Activated gamma-delta T cell treated with anti-CD3 and anti-CD28 coated beads, Interleukin-2, amount 50 U/mL, for 16 hours (primary cell): ENCODE data around the gene CHST7.

Source experiments
- DNase-seq: peaks from one replicate; pipeline ENCODE4 v3.0.0-alpha.2; 2020; ENCODE audit warnings: low read depth

Gene CHST7

GRCh38 chrX:46610070-46610658, 36.6 kb downstream of the CHST7 start:
- no peak for DNase-seq

- no peak for DNase-seq
These were observed 38.2 kb downstream of the CHST7 start for GRCh38 chrX:46611658-46612362.

DNA sequence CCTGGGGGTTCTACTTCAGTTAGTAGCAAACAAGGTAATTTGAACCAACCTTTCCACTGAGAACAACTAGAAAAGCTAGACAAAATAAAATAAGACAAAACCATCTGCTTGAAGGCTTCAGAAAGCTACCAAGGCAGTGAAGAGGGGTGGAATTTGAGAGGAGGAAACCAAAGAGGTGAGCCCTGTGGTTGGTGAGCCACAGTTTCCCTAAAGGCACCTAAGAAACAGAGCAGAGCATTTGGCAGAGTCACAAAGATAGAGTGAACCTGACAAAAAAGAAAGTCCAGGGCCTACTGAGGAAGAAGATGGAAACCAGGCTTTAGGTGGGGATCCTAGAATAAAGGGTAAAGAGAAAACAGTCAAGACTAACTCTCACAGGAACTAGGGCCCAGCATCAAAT, 44.3 kb downstream of the CHST7 start:
- no peak for DNase-seq

DNA sequence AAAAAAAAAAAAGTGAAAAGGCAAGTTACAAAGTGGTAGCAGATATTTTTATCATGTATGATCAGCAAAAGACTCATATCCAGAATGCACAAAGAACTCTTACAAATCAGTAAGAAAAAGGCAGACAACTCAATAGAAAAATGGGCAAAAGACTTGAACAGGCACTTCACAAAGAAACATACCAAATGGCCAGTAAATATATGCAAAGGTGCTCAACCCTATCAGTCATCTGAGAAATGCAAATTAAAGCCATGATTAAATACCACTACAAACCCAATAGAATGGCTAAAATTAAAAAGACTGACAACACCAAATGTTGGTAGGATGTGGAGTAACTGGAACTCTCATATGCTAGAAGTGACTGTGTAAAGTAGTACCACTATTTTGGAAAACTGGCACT, 45.4 kb downstream of the CHST7 start:
- no peak for DNase-seq

GRCh38 chrX:46620505-46620904, 46.9 kb downstream of the CHST7 start:
- DNase-seq: no peak

GRCh38 chrX:46621572-46621971, 48.0 kb downstream of the CHST7 start:
- DNase-seq: no peak

DNA sequence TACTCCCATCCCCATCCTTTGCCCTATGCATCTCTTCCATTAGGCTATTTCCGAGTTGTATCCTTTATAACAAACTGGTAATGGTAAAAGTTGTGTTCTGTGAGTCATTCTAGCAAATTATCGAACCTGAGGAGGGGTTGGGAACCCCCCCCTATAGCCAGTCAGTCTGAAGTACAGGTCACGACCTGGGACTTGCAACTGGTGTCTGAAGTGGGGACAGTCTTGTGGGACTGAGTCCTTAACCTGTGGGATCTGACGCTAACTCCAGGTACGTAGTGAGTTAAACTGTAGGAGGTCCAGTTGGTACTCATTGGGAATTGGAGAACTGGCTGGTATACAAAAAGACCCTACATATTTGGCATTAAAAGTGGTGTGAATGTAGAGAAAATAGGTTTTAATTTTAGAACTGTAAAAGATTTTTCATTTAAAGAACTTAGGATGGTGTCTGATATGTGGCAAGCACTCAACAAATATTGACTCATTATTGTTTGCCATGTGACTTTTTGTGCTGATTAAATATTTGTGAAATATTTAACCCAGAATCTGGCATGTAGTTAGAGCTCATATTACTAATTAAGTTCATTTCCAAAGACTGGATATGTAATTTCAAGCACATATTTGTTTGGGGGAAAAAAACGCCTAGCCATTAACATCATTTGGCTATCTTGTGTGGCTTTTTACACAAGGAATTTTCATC, 50.7 kb downstream of the CHST7 start:
- no peak for DNase-seq

DNA sequence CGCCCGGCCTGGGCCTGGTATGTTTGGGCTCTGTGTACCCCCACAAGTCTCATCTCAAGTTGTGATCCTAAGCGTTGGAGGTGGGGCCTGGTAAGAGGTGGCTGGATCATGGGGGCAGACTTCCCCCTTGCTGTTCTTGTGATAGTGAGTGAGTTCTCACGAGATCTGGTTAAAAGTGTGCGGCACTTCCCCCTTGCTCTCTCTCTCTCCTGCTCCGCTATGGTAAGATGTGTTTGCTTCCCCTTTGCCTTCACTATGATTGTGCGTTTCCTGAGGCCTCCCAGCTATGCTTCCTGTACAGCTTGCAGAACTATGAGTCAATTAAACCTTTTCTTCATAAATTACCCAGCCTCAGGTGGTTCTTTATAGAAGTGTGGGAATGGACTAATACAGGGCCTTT, 53.0 kb downstream of the CHST7 start:
- no peak for DNase-seq

DNA sequence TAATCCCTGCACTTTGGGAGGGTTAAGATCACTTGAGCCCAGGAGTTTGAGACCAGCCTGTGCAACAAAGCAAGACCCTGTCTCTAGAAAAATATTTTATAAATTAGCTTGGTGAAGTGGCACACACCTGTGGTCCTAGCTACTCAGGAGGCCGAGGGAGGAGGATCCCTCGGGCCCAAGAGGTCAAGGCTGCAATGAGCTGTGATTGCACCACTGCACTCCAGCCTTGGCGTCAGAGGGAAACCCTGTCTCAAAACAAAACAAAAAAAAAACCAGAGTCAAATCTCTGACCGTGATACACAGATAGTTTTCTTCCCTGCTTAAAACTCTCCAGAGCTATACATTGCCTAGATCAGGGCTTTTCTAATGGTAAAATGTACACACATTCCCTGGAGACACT, 53.5 kb downstream of the CHST7 start:
- no peak for DNase-seq

DNA sequence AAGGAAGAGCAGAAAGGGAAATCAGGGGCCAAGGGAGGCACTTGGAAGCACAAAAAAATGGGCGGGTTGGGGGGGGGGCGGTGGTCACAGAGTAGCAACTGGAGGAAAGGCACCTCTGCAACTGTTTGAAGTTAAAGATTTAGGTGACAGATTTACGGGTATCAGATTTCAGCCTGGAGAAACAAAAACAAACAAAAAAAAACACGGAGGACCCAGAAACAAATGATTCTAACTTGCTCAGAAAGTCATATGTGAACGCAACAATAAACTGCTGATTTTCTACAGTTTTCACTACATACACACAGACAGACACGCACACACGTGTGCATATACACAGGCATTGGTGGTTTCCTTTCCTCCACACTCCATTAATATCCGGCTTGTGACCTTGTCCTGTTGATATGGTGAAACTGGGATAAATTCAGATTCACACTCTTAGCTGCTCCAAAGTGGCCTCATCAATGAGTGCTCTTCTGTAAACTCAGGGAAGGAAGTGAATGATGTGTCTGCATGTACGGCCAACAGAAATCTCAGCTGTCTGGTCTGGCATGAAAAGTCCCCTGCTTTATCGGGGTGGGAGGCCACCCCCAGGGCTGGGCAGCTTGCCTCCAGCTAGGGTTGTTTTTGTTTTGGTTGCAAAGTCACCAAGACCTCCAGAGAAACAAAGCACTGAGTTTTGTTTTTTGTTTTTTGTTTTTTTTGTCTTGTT, 54.3 kb downstream of the CHST7 start:
- DNase-seq: no peak

DNA sequence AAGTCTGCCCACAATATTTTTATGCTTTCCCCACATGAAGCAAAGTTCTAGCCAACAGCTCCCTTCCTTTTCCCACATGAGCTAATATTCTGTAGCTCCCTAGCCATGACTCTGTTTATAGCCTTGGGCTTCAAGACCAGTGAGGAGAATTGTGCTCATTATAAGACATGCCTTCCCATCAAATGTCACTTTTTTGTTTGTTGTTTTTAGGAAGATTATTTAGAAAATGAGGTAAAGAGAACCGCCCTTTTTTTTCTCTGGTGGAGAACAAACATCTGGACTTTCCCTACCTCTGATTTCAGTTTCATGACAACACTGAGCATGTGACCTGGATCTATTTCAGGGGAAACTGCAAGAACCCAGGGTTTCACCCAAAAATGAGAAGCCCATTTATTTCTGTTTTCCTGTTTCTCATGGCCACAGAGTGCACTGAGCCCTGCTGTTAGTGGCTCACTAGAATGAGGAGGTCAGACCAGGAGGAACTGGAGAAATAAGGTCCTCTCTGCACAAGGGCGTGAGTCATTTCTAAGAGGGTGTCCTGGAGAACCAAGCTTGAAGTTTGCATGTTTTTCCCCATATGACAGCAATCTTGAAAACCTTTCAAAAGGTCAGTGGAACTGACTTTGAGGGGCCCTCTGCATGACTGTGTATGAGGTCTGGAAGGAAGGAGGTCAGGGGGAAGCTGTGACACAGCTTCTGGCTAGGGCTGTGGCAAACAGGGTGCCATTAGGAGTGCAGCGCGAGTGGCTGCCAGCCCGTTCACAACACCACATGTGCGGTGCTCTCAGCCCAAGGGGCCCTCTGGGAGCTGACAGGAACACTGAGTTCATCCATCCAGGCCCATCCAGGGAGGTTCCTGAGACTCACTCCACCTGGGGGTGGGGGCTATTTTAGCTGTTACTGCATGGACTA, 55.2 kb downstream of the CHST7 start:
- no peak for DNase-seq

- DNase-seq: no peak
These were observed 56.6 kb downstream of the CHST7 start for GRCh38 chrX:46630141-46630540.

DNA sequence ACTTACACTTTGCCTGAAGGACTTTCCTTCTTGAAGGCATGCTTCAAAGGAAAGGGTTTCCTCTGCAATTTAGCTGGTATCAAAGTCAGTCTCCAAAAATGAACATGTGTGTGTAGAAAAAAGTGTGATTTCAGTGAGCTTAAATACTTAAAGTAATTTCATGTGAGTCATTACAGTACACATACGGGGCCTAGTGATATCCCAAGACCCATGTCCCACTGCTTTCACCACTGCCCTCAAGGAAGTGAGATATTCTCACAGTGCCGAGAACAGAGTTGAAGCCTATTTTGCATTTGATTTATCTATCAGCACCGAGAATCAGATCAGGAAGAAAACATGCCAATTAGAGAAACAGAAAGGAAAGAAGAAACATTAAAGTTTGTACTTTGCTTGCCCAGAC, 61.0 kb downstream of the CHST7 start:
- no peak for DNase-seq

GRCh38 chrX:46635186-46635585, 61.6 kb downstream of the CHST7 start:
- DNase-seq: no peak

DNA sequence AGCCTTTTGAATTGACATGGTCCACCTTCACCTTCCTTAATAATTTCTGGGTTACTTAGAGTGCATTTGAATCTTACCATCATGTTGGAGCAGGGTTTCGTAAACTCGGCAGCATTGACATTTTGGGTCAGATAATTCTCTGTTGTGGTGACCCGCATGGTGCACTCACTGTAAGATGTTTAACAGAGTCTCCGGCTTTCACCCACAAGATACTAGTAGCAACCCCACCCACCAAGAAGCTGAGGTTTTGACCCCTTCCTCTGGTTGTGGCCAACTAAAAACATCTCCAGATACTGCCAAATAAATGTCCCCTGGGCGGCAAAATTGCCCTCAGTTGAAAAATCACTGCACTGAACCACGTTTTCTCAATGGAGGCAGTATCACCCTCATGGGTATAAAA, 62.7 kb downstream of the CHST7 start:
- no peak for DNase-seq

DNA sequence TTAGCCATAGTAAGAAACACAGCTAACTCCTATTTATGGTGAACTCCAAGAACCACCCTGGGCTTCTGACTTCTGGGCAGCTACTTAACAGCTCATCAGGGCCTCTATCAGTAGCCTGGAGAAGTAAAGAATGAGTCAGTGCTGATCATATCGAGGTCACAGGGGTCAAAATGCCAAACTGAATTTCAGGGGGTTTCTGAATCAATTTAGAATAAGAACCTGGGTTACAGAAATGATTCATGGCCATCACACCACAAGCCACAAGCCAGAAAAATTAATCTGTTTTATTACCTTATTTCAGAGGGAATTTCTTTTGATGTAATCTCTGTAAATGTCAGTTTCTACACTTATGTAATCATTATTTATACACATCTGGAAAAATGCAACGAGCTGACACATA, 64.4 kb downstream of the CHST7 start:
- no peak for DNase-seq

- DNase-seq: no peak
These were observed 68.6 kb downstream of the CHST7 start for GRCh38 chrX:46642145-46642544.

GRCh38 chrX:46643636-46644035, 70.1 kb downstream of the CHST7 start:
- no peak for DNase-seq

DNA sequence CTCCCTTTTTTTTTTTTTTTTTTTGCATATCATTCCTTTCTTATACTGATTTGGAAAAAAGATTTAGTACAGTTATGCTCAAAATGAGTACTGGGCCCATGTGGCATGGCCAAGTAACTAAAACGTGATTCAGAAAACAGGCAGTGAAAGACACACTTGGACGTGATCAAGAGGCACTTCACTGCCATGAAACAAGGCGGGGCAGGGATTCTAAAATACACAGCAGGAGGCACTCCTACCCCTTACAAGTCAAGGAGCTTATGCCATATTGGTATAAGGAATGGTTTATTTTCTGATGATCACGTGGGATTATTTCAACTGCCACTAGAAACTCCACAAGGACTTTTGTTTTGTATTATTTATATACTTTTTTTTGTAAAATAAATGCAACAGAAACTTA, 72.0 kb downstream of the CHST7 start:
- DNase-seq: no peak

DNA sequence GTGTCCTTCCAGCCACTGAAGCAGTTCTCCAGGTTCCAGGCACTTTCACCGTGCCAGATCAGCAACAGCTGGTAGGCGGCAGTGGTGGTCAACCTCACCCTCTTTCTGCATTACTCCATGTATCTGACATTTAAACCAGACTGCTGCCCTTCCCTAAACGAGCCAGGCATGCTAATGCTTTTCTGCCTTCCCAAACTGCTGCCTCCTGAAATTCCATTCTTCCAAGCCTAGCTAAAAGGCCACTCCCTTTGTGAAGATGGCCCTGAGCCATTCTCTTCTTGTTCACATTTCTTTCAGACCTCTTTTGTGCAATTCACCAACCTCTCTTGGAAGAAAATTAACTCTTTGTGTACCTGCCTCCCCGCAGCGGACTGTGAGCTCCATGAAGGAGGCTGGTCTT, 73.7 kb downstream of the CHST7 start:
- no peak for DNase-seq
